HG03442 (cell line): ENCODE results near the gene NEURL3.
"Not testable (repeated sequence)": the region's sequence is repeated elsewhere in the genome, so short reads cannot be mapped to it uniquely, and the experiment has no call there.

Experiments used
- ATAC-seq: cut with Tn5 transposase; IDR thresholded peaks from one replicate; pipeline ENCODE4 v1.9.1; 2021; ENCODE audit warnings: mild to moderate bottlenecking, moderate library complexity; ENCODE audit not compliant: unreplicated experiment

The NEURL3 gene, protein sequence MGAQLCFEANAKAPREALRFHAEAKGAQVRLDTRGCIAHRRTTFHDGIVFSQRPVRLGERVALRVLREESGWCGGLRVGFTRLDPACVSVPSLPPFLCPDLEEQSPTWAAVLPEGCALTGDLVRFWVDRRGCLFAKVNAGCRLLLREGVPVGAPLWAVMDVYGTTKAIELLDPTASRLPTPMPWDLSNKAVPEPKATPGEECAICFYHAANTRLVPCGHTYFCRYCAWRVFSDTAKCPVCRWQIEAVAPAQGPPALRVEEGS

DNA sequence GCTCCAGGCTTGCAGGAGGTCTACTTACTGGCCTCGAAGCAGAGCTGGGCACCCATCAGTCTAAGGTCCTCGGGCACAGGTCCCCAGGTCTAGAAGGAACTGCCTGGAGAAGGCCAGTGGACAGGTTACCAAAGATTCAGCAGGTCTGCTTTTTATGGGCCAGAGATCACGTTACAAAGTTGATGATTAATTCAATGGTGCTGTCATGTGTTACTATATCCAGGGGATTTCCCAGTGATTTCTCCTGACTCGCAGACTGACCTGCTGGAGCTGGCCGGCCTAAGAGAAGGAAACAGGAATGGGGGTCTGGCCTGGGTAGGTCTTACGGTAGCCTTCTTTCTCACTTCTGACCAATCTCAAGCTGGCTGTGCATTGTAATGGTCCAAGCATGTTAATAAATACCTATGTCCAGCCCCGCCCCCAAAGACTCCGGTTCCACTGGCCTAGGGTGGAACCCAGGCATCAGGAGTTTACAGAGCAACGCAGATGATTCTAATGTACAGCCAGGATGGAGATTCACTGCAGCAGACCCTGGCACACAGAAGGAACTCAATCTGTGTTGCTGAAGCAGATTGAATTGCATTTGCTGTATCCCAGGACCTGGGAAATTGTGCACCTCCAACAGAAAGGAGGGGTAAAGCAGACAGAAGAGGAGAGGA lies at the start of gene NEURL3:
NEURL3 (minus strand) TSS at position 127 of the 659 bp plus-strand sequence; CDS start at position 56, 71 bp downstream.
- no peak for ATAC-seq

DNA sequence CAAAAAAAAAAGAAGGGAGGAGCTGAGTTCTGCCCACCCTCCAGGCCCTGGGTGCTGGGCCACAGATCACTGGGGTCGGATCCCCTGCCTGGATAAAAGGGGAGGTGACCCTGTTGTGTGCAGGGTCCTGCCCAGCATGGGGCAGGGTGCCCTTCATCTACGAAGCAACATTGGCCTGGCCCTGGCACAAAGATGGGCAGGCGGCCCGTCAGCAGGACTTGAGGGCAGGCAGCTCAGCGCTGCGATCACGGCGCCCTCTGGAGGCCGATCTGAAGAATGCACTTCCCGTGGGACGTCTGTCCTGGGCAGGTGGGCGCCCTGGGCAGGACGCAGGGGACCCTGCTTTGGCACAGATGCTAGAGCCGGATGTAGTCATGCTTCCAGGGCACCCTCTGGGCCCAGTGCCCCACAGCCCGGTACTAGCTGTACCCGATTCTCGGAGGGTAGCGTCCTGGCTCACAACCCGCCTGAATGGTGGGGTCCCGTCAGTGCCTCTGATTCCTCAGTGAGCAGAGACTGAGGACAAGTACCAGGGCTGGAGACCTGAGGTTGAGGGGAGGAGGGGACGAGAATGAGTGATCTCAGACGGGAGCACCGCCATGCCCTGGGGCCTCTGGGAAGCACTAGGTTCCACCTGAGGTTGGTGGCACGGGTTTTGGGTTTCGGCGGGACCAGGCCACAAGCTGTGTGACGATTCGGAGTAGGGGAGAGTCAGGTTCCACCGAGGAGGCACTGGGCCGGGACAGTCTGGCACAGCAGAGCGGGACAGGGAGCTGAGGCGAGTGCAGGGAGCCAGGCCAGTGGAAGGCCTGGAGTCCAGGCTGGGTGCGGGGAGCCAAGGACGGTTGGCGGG lies 49.4 kb upstream of the NEURL3 start:
- peak; percentile 49 for ATAC-seq

DNA sequence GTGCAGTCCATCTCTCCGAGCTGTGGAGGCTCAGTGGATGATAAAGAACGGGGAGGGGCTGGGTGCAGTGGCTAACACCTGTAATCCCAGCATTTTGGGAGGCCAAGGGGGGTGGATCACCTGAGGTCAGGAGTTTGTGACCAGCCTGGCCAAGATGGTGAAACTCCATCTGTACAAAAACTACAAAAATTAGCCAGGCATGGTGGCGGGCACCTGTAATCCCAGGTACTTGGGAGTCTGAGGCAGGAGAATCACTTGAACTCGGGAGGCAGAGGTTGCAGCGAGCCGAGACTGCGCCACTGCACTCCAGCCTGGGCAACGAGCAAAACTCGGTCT lies 48.8 kb upstream of the NEURL3 start:
- not testable (repeated sequence) for ATAC-seq

DNA sequence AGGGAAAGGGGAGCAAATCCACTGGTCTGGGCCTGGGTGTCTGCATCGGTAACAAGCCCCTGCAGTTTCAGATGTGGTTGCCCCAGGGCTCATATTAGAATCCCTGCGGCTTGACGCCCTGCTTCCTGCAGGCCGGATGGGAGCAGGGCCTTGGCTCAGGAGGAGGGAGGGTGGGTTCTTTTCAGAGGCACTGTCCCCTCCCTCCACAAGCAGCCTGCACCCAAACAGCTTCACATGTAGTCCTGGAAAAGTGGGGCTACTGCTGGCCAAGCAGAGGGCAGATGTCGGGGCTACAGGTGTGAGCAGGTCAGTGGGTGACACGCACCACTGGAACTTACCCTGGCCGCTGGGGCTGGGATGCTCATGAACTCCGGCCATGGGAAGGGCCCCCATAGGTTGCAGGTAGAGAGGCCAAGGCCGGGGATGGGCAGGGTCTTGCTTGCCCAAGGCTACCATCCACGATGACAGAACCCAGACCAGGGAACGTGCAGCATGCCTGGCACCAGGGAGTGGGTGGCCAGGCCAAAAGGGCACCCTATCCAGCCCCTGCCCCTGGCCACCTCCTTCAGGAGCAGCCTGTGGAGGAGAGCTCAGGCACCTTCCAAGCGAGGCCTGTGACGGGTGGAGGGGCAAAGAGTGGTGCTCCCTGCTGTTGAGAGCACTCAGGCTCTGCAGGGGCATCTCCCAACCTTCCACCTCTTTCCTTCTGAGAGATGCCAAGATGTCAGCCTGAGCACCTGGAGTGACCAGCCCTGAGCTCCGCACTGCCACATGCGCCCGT lies 48.2 kb upstream of the NEURL3 start:
- no peak for ATAC-seq

DNA sequence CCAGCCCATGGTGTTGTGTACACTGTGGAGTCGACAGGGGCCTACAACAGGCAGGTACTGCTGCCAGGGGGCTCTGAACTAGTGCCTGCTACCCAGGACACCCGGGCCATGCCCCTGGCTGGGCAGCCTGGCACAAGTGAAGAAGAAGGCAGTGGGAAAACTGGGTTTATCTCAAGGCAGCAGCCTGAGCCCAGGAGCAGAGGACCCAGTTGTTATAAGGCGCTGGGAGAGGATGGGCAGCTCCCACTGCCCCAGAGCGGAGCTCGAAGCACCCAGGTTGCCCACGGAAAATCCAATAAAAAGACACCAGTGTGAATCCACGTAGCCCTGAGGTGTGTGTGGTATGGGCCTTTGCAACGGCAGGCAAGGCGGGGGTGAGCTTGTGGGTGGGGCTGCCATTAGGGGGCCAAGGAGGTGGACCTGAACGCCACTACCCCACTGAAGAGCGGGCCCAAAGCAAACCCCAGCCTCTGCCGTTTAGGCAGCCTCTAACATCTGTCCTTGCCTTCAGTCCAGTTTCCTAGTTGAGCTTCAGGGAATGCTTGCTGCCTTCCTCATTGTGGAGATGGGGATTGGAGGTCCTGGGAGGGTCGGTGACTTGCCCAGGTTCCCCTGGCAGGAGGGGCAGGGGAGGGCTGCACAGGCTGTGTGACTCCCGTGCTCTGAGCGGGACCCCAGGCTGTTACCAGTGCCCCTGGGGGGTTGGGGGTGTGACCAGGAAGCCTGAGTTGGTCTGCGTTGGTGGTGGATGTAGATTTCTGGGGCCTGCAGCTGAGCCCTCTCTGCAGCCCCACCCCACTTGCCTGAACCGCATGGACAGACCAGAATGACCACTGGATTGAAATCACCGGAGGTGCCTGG lies 47.4 kb upstream of the NEURL3 start:
- no peak for ATAC-seq

DNA sequence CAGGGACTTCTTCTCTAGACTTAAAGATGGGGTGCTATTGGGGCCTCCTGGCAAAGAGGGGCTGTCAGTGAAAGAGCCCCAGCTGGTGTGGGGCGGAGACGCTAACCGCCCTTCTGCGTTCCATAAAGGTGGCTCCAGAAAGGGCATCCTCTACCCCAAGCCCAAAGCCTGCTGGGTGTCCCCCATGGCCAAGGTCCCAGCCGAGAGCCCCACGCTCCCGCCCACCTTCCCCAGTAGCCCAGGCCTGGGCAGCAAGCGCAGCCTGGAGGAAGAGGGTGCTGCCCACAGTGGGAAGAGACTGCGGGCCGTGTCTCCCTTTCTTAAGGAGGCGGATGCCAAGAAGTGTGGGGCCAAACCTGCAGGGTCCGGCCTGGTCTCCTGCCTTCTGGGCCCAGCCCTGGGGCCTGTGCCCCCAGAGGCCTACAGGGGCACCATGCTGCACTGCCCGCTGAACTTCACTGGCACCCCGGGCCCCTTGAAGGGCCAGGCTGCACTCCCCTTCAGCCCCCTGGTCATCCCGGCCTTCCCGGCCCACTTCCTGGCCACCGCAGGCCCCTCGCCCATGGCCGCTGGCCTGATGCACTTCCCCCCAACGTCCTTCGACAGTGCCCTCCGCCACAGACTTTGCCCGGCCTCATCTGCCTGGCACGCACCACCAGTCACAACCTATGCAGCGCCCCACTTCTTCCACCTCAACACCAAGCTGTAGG lies 46.6 kb upstream of the NEURL3 start:
- ATAC-seq: no peak

DNA sequence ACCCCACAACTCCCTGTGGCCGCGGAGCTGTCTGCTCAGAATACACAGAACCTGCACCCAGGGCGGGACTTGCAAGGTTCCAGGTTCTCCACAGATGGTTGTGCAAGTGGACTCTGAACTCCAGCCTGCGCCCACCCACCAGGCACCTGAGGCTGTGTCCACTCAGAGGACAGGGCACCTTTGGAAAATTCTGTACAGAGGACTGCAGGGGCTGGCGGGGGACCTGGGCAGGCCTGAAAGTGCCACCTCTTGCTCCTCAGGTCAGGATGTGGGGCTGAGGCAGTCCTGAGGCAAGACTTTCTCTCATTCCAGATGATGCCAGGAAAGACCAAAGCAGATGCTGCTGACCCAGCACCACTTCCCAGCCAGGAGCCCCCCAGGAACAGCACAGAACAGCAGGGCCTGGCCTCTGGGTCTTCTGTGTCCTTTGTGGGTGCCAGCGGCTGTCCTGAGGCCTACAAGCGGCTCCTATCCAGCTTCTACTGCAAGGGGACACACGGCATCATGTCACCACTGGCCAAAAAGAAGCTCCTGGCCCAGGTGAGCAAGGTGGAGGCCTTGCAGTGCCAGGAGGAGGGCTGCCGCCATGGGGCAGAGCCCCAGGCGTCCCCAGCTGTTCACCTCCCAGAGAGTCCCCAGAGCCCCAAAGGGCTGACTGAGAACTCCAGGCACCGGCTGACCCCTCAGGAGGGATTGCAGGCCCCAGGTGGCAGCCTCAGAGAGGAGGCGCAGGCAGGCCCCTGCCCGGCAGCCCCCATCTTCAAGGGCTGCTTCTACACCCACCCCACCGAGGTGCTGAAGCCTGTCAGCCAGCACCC lies 45.8 kb upstream of the NEURL3 start:
- no peak for ATAC-seq

DNA sequence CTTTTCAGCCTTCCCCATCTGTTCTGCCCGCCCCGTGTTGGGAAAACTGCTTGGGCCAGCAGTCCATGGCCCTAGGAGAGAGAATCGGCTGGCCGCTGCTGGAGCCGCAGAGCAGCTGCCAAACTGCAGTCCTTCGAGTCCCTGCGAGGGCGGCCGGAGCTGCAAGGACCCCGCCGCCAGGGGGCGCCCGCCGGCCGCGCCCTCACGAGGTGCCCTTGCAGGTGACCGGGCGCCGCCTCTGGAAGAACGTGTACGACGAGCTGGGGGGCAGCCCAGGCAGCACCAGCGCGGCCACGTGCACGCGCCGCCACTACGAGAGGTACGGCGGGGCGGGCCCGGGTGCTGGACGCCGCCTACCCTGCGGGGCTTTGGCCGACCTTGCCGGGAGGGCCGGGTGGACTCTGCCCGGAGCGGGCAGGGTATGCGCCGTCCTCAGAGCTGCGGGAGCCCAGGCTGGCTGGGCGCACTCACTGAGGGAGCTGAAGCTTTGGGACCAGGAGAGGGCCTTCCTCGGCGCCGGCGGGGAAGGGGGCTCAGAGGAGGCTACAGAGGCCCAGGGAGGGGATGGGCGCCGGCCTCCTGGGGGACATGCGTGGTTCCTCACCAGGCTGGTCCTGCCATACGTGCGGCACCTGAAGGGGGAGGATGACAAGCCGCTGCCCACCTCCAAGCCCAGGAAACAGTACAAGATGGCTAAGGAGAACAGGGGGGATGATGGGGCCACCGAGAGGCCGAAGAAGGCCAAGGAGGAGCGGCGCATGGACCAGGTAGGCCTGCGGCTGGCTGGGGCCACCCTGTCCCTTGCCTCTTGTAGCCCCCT lies 45.0 kb upstream of the NEURL3 start:
- ATAC-seq: no peak

DNA sequence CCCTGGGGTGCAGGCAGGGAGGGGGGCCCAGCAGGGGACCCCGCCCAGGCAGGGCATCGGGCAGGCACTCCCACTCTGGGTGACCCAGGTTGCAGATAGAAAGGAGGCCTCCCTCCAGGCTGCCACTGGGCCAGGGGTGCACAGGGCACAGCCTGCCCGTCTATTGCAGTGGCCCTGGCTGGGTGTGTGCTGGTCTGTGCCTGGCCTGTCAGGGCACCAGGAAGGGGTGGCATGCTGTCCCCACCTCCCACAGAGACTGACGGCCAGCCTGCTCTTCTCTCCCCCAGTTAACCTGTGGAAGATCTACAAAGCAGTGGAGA lies 44.3 kb upstream of the NEURL3 start:
- no peak for ATAC-seq

DNA sequence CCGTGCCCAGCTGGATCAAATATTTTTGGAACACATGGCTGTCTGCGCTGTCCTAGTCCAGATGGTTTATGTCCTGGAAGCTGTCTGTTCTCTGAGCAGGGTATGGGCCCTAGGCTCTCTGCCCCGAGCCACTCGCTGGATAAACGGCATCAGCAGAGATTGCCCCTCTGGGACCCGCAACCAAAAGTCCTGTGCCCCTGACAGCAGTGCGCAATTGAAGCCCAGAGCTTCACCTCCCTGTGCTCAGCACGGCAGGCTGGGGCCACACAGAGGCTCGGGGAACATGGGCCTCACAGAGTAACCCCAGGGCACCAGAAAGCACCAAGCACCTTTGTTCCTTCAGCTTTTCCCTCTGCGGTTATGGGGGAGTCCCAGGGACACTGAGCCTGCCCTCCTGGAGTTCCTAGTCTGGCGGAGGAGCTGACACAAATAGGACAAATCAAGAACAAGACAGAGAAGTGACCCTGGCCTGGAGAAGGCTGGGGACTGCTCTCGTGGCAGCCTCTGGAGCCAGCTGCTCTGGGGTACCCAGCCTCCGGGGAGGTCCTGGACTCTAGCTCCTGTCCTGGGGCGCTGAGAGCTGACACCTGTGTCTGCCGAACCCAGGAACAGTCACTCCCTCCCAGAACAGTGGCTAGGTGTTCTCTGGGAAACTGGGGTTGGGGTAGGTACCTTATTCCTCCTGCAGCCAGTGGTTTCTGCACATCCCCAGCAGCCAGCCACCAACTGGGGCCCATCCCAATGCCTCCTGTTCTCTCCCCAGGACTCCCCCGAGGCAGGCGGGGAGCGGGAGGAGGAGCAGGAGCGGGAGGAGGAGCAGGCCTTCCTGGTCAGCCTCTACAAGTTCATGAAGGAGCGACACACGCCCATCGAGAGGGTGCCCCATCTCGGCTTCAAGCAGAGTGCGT lies 43.7 kb upstream of the NEURL3 start:
- ATAC-seq: no peak

DNA sequence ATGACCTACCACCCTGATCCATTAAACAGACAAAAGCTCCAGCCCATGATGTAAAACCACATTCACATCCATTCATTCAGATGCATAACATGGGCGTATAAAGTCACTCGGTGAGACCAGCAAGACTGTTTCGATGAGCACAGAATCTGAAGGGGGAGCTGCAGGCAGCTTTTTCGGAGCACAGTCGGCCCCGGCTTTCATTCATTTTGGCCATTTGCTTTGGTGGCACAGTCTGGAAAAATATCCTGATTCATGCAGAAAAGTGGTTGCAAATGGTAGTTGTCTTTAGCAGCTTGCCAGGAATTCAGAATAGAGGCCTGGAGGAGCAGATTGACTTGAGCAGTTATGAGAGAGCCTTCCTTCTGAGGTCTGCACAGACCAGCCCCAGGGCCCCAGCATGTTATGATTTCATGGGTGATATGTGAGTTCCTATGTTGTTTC lies 42.6 kb upstream of the NEURL3 start:
- no peak for ATAC-seq

DNA sequence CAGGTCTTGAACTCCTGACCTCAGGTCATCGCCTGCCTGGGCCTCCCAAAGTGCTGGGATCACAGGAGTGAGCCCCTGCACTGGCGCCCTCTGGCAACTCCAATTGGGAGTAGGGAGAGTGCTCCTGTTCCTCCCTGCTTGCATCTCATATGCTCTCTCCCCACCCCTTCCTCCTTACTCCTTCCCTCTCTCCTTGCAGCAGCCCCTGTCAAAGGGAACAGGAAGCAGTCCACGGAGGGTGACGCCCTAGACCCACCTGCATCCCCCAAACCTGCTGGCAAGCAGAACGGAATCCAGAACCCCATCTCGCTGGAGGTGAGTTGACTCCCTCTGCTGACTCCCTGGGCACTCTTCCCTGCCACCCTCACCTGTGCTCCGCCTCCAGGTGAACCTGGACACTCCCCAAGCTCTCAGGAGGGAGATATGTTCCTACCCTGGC lies 42.1 kb upstream of the NEURL3 start:
- no peak for ATAC-seq

DNA sequence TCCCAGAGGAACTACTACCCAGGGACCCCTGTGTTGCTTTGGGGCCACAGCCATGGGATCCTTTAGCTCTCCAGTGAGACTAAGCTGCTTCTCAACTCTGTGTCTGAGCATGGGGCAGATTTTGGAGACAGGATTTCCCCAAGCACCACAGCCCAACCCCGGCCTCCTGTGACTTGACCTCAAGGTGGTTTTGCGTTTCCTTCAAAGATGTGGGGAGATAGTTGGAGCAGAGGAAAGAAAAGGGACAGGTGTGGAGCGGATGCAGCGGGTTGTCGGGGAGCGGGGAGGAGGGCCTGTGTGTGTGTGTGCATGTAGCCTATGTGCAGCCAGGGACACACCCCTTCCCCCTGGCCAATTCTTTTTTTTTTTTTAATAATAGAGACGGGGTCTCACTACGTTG lies 41.6 kb upstream of the NEURL3 start:
- no peak for ATAC-seq

DNA sequence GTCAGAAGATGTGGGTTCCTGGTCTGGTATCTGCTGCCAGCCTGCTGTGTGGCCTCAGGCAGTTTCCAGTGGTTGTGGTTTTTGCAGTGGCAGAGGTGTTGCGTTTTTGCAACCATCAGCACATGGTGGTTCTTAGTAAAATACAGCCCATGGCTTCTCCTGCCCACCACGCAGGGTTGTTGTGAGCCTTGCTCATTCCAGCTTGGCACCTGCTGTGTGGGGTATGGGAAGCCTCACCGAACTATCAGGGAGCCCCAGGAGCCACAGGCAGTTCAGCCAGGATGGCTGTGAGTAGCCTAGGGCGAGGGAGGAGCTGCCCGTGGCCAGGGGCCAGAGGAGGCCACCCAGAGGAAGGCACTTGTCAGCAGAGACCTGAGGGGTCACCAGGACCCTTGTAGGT lies 41.2 kb upstream of the NEURL3 start:
- ATAC-seq: no peak

DNA sequence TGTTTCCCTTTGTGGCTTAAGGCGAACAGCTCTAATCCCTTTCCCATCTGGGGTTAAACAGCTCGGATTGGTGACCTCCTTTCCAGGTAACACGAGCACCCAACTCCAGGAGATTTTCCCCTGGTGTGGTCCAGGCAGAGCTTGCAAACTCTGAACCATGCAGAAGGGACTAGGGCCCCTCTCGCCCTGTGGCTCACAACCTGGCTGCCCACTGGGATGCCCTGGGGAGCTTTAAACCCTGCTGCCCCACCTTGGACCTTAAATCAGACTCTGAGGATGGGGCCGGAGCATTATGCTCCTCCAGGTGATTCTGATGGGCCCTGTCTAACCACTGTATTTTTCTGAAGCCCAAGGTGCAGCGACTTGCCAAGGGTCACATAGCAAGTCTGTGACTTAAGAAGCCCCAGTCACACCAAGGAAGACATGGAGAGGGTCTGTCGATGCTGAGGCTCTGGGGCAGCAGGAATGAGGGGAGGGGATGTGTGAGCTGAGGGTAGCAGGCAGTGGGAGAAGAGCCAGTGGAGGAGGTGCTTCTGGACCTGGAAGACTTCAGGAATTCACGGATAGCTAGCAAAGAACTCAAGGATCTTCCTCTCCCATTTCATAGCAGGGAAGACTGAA lies 37.3 kb upstream of the NEURL3 start:
- no peak for ATAC-seq

DNA sequence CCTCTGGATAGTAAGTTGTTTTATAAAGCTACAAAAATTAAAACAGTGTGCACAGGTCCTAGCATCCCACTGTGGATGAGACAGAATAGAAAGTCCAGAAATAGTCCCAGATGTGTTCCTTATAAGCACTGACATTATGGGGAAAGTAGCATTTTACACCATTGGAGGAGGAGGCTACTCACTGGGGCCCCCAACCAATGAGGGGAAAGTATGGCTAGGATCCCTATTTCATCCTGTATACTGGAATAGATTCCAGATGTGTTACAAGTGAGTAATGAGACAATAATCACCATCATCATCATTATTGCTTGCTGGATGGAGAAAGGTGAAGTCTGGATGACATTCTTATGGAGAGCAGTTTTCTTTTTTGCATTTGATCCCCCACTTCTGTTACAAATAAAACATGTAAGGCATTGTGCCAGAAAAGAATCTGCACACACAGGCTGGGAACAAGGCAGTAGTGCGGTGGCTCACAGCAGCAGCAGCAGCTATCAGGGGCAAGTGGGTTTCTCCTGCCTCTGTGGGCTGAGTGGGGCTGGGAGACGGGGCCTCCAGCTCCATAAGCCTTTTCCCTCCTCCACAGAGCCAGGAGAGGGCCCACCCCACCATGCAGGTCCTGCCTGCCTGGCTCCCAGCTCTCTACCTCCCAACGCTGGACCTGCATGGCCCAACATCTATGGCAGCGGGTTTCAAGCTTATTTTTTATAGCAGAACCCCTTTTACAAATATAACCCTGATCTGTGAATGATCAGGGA lies 36.4 kb upstream of the NEURL3 start:
- no peak for ATAC-seq
